ENCODE results near the gene ACOXL.
"Not testable (repeated sequence)": the region's sequence is repeated elsewhere in the genome, so short reads cannot be mapped to it uniquely, and the experiment has no call there.

ACOXL gene

DNA sequence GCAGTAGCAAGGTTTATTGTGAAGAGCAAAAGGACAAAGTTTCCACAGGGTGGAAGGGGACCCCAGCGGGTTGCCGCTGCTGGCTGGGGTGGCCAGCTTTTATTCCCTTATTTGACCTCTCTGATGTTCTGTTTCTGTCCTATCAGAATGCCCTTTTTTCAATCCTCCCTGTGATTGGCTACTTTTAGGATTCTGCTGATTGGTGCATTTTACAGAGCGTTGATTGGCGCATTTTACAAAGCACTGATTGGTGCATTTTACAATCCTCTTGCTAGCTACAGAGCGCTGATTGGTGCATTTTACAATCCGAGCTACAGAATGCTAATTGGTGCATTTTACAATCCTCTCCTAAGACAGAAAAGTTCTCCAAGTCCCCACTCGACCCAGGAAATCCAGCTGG is 123.5 kb downstream of the ACOXL start:
- DNase-seq (ENCODE audit: low read depth): not testable (repeated sequence)

DNA sequence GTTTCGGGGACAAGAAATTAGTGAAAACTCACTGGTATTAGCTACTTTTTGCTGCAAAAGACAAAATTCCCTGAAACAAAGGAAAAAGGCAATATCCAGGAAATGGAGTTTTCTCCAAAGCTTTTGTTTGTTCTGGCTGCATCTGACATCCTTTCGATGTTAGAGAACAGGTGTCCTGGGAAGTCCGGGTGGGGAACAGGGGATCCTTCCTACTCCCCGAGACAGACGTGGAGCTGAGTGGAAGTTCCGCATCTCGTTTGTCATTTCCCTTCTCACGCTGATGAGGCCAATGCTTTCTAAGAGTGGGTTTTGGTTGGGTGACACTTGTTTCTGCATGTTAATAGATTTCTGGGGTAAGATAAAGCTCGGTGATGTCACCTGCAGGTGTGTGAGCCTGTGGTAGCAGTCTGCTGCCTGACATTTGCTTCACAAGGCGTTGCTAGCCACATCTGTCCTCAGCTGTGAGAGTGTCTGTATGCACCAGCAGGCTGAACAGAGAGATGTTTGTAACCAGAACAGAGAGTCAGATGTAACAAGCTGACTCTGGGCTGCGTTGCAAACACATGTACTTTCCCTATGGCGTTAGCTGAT is 125.9 kb downstream of the ACOXL start:
- DNase-seq (ENCODE audit: low read depth): no peak

DNA sequence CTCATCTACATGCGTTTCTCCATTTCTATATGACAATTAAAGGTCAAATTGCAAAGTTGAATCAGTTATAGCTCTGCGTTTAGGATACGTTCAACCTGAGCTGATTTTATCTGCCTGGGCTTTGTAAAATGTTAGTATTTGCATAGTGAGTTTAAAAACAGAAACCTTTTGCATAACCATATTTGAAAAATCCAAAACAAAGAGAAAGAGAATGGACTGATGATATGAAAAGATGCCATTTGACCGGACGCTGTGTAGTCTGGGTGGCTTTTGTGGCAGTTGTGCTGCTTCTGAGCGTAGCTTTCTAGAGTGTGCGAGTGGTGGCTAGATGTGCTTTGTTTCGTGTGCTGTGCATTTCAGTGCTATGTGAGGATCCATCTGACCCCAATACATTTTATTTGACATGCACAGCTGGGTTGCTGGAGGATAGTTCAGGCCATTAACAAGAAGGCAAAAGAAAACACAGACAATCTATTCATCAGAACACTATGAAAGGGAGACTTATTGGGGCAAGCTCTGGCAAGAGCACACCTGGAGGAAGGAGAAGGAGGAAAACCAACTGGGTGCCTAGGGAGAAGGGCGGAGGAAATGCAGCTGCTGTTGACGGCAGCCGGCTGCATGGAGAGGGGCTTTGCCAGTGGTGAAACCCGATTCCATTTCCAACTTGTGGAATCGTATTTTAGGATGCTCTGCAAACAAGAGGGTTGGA is 126.8 kb downstream of the ACOXL start:
- DNase-seq (ENCODE audit: low read depth): no peak

DNA sequence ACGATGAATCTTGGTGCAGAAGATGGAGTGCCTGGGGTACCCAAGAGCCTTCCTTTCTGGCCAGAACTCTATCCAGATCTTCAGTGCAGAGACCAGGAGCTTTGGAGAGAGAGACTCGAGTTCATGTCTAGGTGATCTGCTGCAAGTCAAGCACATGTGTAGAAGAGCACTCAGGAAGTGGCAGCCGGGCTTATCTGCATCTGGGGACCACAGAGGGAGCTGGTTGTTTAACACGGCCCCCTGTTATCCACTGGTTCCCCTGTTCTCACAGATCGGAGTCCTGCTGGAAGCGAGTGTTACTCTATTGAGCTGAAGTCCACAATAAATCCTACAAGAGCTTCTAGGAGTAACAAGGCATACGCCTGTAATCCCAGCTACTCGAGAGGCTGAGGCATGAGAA is 128.3 kb downstream of the ACOXL start:
- no peak for DNase-seq (ENCODE audit: low read depth)

DNA sequence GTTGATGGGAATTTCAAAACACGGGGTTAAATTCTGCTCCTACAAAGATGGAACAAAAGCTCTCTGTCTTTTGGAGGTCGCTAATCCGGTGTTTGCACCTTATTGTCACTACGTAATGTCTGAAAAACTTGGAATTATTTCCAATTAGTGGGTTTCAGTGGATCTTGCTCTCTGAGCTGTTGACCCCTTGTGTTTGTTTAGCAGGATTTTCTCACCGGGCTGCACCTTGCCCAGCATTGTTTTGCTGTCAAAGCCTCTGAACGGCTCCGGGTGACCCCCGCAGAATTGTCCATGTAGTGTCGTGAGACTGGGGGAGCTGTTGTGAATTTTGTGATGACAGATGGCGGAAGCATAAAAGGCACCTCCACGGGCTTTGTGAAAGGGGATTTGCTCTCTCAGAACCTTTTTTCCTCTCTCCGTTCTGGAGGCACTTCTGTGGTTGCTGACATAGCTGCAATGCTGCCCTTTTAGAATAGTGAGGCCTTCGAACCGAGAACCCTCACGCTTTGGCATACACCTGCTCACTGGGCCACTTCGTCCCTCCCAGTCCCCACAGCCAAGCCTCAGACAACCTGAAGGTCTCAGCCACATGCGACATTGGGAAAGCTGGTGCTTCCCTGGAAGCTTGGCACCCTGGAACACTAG is 129.4 kb downstream of the ACOXL start:
- DNase-seq (ENCODE audit: low read depth): no peak

DNA sequence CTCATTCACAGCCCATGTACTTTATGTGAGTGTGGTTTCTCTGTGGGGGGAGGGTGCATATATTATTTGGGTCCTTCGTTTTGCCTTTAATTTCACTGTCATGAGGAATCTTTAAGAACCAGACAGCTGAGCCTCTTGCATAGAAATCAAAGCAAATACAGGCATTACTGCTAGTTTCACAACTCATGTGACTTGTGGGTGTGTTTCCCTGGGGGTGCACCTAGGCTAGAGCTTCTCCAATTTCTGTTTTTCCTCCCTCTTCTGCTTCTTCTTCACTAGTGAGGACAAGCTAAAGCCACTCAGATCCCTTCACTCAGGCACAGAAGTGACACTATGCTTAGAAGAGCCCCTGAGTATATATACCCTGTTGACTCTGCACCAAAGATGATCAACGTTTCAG is 131.4 kb downstream of the ACOXL start:
- no peak for DNase-seq (ENCODE audit: low read depth)

DNA sequence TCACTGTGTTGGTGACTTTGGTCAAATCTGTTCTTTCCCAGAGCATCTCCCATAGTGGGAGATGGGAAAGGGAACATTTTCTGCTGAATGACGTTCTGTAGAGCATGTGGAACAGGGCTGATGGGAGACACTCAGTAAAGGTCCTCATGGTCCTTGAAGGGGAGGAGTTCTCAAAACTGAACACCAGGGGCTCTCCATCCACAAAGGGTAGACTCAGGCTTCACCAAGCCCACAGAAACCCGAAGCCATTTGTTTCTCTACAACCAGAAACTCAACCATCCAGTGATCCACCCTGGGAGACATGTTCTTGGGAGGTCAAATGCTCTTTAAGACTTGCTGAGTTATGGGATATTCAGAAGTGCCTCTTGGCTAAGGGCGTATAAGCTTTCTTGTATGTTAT is 131.8 kb downstream of the ACOXL start:
- no peak for DNase-seq (ENCODE audit: low read depth)

DNA sequence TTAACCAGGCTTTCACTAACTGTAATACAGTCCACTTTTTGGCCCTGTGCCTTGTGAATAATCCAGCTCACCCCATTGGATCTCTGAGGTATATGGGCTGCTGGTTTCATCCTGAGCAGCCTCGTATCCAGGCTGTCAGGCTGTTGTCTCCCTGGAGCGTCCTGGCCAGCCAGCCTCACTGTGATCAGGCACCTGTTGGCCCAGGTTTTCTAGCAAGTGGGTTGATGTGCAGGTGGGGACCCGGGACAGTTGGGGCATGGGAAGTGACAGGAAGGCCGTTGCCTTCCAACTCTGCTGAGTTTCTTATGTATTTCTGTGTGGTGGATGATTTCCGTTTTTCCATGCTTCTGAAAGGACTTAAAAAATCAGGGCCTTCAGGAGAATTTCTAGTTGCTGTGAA is 132.4 kb downstream of the ACOXL start:
- no peak for DNase-seq (ENCODE audit: low read depth)

DNA sequence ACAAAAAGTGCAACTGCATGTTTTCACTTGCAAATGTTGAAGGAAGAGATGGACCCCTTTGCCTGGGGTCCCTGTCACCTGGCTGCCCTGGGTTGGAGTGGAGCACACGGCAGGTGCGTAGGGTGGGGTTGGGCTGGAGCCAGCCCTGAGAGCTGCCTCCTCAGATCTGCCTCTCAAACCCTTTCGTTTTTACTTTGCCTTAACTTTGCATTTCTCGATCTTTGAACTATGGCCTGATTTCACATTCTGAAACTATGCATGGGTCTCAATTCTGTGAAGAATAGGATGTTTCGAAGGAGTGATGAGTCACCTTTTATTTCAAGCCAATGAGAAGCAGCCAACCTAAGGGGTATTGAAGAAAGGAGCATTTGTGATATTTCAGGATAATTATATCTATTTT is 132.8 kb downstream of the ACOXL start:
- DNase-seq (ENCODE audit: low read depth): no peak

DNA sequence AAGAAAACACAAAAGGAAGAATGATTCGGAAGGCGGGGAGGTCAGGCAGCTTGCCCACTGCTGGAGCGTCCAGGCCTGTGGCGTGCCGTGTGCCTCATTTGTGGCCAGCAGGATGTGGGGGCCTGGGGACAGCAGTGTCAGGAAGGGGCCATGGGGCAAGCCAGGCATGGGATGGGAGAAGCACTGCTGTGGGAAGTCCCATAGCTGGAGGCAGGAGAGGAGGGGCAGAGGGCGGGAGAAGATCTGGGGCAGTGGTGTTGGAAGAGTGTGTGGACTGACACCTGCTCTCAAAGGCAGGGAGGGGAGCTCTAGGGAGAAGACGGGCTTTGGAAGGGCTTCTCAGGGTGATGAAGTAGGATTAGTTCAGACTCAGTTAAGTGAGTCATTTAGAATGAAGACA is 133.7 kb downstream of the ACOXL start:
- DNase-seq (ENCODE audit: low read depth): no peak

DNA sequence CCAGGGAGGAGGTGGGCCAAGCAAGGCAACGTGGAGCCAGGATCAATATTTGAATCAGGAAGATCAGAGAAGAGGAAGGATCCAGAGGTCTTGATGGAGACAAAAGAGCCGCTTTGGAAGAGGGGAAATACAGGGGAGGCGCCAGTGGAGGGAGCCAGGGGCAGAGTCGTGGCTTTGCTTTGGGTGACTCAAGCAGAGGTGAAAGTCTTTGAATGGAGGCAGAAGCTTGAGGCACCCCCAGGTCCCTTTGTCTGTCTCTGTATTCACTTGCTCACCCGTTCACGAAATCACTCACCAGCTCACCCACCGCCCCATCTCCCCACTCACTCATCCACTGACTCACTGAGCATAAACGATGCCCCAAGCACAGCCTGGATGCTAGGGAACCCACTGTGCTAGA is 134.1 kb downstream of the ACOXL start:
- no peak for DNase-seq (ENCODE audit: low read depth)

DNA sequence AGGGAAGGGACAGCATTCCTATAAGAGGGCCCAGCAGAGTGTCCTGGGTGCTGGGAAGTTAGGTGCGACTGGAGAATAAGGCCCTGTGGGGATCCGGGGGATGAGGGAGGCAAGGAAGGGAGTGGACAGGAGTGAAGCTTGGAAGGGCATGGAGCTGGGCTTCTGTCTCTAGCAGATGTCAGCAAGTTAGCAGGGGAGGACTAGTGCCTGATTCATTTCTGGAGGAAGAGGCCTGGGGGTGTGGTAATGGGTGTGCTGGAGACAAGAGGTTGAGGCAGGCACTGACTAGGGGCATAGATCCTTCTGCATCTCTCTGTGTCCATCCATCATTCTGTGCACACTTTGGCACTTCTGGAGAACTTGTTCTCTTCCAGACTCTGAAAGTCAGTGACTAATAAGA is 134.7 kb downstream of the ACOXL start:
- no peak for DNase-seq (ENCODE audit: low read depth)

DNA sequence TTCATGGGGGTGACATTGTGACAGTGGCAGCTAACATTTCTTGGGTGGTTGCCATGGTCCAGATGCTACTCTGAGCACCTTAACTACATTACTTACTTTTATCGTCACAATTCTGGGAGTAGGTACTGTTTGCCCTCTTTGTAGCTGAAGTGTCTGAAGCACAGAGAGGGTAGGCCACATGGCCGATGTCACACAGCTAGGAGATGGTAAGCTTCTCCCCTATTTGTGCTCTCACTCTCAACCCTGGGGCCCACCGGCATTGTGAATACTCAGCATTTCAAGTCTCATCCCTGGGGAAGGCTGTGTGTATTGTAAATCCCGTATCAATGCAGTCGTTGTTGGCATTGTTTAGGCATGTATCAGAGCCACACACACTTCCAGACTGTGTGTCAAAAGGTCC is 136.6 kb downstream of the ACOXL start:
- DNase-seq (ENCODE audit: low read depth): no peak

DNA sequence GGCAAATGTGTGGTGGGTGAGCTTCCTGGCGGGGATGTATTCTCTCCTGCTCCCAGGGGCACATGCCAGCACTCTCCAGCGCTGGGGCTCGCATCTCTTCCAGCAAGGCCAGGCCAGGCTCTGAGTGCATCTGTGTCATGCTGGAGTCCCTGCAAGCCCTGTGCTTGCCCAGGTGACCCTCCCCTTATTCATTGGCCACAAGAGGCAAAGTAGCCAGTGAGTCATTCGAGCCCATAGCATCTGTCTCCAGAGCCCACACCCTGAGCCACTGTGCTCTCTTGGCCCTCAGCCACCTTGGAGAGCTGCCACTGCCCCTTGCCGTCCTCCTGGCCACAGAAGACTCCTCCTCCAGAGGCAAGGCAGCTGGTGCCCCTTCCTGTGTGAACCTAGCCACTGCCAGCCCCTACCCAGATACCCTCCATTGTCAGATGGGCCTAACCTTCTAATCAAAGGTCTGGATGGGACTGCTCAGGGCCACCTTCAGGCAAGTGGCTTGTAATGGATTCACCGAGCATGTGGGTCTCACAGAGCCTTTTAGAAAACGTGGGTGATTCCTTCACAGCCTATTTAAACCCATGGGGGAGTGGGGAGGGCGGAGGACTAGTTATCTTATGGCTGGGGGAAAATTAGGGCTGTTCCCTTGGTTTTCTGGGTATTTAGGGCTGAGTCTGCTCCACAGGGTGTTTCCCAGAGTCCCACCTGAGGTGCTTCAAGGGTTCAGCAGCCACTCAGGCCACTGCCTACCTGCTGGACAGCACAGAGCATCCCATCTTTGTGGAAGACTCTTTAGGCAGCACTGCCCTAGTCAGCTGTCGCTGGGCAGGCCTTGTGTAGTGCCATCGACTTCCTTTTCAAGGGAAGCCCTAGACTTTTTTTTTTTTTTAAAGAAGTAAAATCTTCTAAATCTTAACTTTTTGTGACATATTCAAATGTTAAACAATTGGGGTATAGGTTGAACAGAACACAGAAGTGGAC is 137.4 kb downstream of the ACOXL start:
- DNase-seq (ENCODE audit: low read depth): no peak

DNA sequence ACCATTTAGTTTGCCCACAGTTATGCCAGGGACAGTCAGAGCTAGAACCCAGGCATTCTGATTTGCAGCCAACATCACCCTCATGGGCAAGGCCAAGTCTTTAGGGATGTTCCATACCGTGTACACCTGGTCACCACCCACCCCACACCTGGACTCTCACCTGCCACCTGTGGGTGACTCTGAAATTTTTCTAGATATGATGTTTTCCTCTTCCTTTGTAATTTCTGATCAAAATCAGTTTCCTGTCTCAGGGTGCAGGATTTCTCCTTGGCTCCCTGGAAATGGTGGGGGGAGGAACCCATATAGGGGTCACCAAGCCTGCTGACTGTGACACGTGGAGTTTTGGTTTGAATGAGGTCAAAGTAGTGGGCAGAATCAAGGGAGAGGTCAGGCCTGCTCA is 138.2 kb downstream of the ACOXL start:
- DNase-seq (ENCODE audit: low read depth): no peak

DNA sequence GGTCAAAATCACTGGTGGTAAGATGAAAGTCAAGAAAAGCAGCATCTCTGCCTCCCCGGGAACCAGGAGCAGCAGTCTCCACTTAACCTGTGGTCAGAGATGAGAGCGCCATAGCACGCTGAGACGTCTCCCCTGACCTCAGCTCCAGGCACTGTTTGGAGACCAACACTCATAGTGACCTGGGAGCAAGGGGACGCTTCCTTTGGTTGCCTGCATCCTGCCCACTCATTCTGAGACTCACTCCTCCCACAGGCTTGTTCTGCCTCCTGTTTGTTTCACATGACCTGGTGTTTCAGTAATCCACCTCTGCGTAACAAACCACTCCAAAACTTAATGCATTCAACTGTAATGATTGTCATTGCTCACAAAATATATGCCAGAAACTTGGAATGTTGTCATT is 139.3 kb downstream of the ACOXL start:
- DNase-seq (ENCODE audit: low read depth): no peak

DNA sequence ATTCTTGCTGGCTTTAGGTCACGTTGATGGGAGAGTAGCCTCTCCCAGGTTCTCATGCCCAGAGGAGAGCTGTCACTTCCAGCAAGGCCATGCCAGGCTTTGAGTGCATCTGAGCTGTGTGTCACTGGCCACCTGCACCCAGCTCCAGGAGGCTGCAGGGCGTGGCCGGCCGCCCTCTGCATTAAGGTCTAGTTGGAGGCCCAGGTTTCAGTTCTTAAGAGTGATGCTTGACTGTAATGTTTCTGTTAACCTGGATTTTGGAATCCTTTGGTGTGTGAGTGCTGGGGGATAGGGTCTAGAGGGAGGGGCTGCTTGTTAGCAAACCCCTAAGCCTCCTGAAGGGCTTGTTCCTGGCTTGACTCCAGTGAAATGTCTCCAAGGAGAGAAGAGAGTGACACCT is 140.1 kb downstream of the ACOXL start:
- DNase-seq (ENCODE audit: low read depth): no peak

DNA sequence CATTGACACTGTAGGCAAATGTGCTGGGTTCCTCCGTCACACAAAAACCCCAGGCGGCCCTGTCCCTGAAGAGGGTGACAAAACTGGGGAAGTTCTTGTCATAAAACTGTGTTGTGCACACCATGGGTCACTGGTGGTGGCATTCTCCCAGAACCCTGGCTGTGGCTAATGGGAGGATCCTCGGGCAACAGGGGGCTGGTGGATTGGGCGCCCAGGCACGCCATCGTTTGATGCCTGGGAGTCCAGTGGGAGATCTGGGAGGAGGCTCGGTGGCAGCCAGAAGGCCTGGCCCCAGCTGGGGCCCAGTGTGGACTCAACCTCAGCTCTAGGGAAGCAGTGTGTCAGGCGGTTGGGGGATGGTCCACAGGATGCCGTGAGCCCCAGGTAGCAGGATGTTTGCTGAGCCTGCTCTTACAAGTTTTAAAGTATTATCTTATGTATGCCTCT is 140.7 kb downstream of the ACOXL start:
- DNase-seq (ENCODE audit: low read depth): no peak

DNA sequence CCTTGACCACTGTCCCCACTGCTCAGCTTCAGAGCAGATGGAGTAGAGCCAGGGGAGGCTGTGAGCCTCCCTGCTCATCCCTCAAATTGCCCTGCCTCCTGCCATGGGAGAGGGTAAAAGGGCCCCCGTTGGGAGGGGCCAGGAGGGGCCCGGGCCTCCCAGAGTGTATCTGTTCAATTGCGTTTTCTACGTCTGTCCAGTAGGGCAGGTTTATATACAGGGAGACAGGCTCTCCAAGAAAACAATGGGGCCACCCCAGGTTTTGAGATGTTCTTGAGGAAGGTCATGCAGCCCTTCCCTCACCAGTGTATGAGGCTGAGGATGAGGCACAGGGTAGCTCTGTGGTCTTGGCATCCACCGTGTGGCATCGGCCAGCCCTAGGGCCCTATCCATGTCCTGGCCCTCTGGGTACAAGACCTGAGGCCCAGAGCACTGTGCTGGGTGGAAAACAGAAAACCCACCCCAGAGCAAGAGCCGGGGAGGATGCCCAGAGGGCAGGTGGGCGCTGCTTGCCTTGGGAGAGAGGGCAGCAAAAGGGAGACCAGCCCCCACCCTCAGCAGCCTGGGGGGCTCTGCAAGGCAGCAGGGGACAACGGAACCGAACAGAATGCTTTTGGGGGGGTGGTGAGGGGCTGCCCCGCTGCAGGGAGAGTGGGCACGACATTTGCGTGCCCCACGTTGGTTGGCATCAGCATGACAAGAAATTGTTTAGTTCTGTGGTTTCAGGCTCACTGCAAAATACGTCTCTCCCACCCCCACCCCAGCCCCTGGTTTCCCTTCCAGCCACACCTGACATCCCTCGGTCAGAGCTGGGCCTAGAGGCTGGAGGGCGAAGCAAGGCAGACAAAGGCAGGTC is 141.5 kb downstream of the ACOXL start:
- no peak for DNase-seq (ENCODE audit: low read depth)

DNA sequence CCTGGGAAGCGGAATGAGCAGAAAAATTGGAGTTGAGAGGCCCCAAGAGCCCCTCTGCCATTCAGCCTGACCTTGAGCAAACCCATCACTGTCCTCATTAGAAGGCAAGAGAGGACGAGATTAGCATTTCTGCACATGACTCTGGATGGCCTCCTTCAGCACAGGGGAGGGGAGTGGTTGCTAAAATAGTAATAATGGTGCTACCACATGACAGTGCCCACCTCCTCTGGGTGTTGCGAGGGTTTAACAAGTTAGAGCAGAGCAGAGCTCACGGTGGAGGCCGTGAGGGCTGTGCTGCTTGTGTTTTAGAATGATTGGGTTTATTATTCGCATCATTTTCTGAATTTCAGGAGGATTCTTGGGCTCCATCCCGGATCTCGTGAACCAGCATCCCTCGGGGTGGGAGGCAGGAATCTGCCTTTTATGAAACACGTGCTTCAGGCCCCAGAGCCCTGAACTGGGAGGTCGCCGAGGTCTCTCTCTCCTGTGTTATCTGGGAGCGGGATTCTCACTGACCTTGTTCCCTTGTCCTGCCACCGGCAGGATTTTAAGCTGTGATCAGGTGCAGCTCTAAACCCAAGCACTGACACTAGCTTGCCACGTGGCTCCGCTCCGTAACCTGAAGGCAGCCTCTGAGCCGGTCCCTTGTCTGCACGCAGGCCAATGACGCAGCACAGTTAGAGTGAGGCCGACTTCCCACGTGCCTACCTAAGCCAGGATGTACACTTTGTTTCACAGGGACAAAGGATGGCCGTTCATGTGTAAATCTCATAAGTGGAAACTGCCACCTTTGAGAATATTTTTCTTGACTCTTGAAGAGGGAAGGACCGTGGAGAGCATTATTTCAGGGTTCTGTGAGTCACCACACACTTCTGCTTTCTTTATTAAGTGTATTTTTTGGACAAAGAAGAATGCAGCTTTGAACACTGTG is 142.3 kb downstream of the ACOXL start:
- DNase-seq (ENCODE audit: low read depth): no peak

DNA sequence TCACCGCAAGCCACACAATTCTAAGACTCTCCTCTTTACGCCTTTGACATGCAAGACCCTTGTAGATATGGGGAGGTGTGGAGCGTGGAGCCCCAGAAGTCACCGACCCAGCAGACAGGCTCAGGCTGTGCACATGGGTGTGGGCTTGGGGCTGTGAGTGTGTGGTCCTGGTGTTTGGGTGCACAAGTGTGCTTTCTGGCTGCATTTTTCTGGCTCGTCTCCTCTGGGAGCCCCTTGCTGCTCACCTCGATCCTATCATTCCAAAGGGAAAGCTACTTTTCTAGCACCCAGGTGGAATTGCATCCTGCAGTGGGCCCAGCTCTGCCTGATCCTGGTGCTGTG is 143.0 kb downstream of the ACOXL start:
- DNase-seq (ENCODE audit: low read depth): no peak
